HepG2 (cell line): Measurements from ENCODE around the gene HK2. TPM values are rescaled to one million over a fixed set of nuclear protein-coding genes. Genes with fewer than 3 reads are reported as not detected.
A peak's percentile ranks its signal among the peaks of the same experiment; 100 is the strongest.

ENCODE experiments used
- ATAC-seq: fragments of 200-7000 bp; cut with Tn5 transposase; 3 replicates; pipeline ENCODE4 v1.9.1; 2020; ENCODE audit warnings: mild to moderate bottlenecking, moderate library complexity
- BruUV-seq: library from RNA; stranded (reverse); fragments of 400-500 nt; replicated peaks from 2 replicates; lab custom pipeline; 2021; lab: Mats Ljungman, UMichigan
- CTCF ChIA-PET: fragments of 300-600 bp; formaldehyde crosslinking; extraction: SDS; loops from one replicate; lab custom pipeline; 2021; ENCODE audit warnings: low total read pairs, inconsistent platforms, low intra/inter-chr PET ratio; lab: Yijun Ruan, JAX
- POLR2A ChIA-PET: fragments of 350-600 bp; sonication (Branson Sonifier 250); formaldehyde crosslinking; loops from one replicate; lab custom pipeline; 2020; ENCODE audit warnings: antibody characterized with exemption, inconsistent platforms; lab: Yijun Ruan, JAX
- DNase-seq: peaks from one replicate; pipeline ENCODE4 v3.0.0-alpha.2; 2015; ENCODE audit warnings: low spot score
- FAIRE-seq: peaks from 3 replicates; lab custom pipeline; 2011; peaks lifted over from hg19 to GRCh38; lab: Jason Lieb, UNC
- H2AFZ ChIP-seq: one replicate; pipeline ENCODE4 v1.6.1; 2011; ENCODE audit warnings: low read length, inconsistent platforms
- H3K27ac ChIP-seq: fragments of 300-600 bp; 3 replicates; pipeline ENCODE4 v1.8.0; 2011; ENCODE audit warnings: mixed run types, mild to moderate bottlenecking, mixed read lengths, low read length, inconsistent platforms; ENCODE audit not compliant: insufficient read depth; ENCODE audit errors: extremely low read length
- H3K27me3 ChIP-seq, 2 experiments: fragments of 200-600 bp in 1 of 2; 2 replicates in 1 of 2; 3 replicates in 1 of 2; pipeline versions ENCODE4 v1.6.0 to v1.8.0; 2011; ENCODE audit warnings: low read length in 2 of 2, mild to moderate bottlenecking in 2 of 2, moderate library complexity in 2 of 2, inconsistent platforms in 1 of 2; ENCODE audit not compliant: insufficient read depth in 2 of 2, control insufficient read depth in 1 of 2
- H3K36me3 ChIP-seq, 2 experiments: fragments of 200-600 bp in 1 of 2; replicated peaks in 1 of 2; 2 replicates in 1 of 2; 3 replicates in 1 of 2; pipeline versions ENCODE4 v1.5.1 to v1.8.0; 2011; ENCODE audit warnings: low read length in 2 of 2, inconsistent platforms in 1 of 2; ENCODE audit not compliant: insufficient read depth in 2 of 2, control insufficient read depth in 1 of 2
- H3K4me1 ChIP-seq: 2 replicates; pipeline ENCODE4 v1.5.1; 2012; ENCODE audit warnings: low read length, inconsistent platforms; ENCODE audit not compliant: insufficient read depth
- H3K4me2 ChIP-seq: 2 replicates; pipeline ENCODE4 v1.6.0; 2011; ENCODE audit warnings: low read depth, low read length, inconsistent platforms
- H3K4me3 ChIP-seq, 3 experiments: fragments of 200-600 bp in 1 of 3; sonication (generic), shearing (Covaris generic) in 1 of 3; replicated peaks in 1 of 3; 2 replicates each; pipeline ENCODE4 v1.5.1; 2011 to 2016; ENCODE audit warnings: low read length in 3 of 3, inconsistent platforms in 2 of 3, low read depth in 2 of 3, mild to moderate bottlenecking in 2 of 3, control low read depth in 1 of 3, mixed read lengths in 1 of 3; ENCODE audit not compliant: insufficient read depth in 1 of 3
- H3K79me2 ChIP-seq: one replicate; pipeline ENCODE4 v1.6.1; 2011; ENCODE audit warnings: low read length, inconsistent platforms; ENCODE audit not compliant: insufficient read depth
- H3K9ac ChIP-seq: 2 replicates; pipeline ENCODE4 v1.6.0; 2011; ENCODE audit warnings: mild to moderate bottlenecking, low read depth, low read length, inconsistent platforms; ENCODE audit not compliant: insufficient read depth
- H3K9me3 ChIP-seq: 2 replicates; pipeline ENCODE4 v1.5.1; 2012; ENCODE audit warnings: mild to moderate bottlenecking, low read length
- H4K20me1 ChIP-seq: 2 replicates; pipeline ENCODE4 v1.6.0; 2011; ENCODE audit warnings: inconsistent platforms, mild to moderate bottlenecking, low read length, moderate library complexity; ENCODE audit not compliant: insufficient read depth
- ATF6 ChIP-seq: sonication (generic); formaldehyde crosslinking; conservative IDR thresholded peaks from 2 replicates; pipeline ENCODE4 v1.4.0; 2020; ENCODE audit warnings: missing genetic modification reagents
- CTCF ChIP-seq: sonication (generic); formaldehyde crosslinking; IDR thresholded peaks from 2 replicates; pipeline ENCODE4 v1.5.0; 2020; ENCODE audit warnings: mild to moderate bottlenecking, missing genetic modification reagents, moderate library complexity
- FOSL2 ChIP-seq: sonication (generic); formaldehyde crosslinking; IDR thresholded peaks from 2 replicates; pipeline ENCODE4 v1.4.0; 2020; ENCODE audit warnings: missing genetic modification reagents
- MBD4 ChIP-seq: IDR thresholded peaks from 2 replicates; pipeline ENCODE4 v1.6.1; 2012; ENCODE audit warnings: low read length, inconsistent platforms, borderline replicate concordance
- PRDM15 ChIP-seq: sonication (generic); formaldehyde crosslinking; IDR thresholded peaks from 2 replicates; pipeline ENCODE4 v1.4.0; 2020; ENCODE audit warnings: missing genetic modification reagents
- RBM22 ChIP-seq: fragments of 200-400 bp; formaldehyde crosslinking; optimal IDR thresholded peaks from 2 replicates; pipeline ENCODE3; 2017; ENCODE audit warnings: mild to moderate bottlenecking, low read length, moderate library complexity
- SIN3B ChIP-seq: fragments of 150-350 bp; IDR thresholded peaks from 2 replicates; pipeline ENCODE4 v1.6.1; 2014; ENCODE audit warnings: low read length
- STAG1 ChIP-seq: sonication (generic); formaldehyde crosslinking; IDR thresholded peaks from 2 replicates; pipeline ENCODE4 v1.4.0; 2020; ENCODE audit warnings: missing genetic modification reagents
- ZBTB46 ChIP-seq: sonication (generic); formaldehyde crosslinking; IDR thresholded peaks from 2 replicates; pipeline ENCODE4 v1.4.0; 2020; ENCODE audit warnings: mild to moderate bottlenecking, missing genetic modification reagents, borderline replicate concordance
- WGBS: methylation state at CpG from one replicate; pipeline ENCODE4 v1.1.6; 2017; ENCODE audit warnings: low lambda C conversion rate; 5-methylcytosine and 5-hydroxymethylcytosine counted together
- in situ Hi-C: cut with HindIII; loops from 2 replicates; pipeline ENCODE4 v1.10.0; 2017; ENCODE audit warnings: low pct_unique_long_range_greater_than_20kb; ENCODE audit not compliant: extremely low pct_ligation_motif_present
- intact Hi-C: fragments of 100-400 bp; cut with micrococcal nuclease; formaldehyde crosslinking; loops from one replicate; pipeline ENCODE4 v1.10.0; 2022; ENCODE audit not compliant: unreplicated experiment
- polyA plus RNA-seq, 8 experiments: library from polyadenylated mRNA; depleted of rRNA in 3 of 8; stranded (reverse) in 7 of 8; unstranded in 1 of 8; fragments of >200 nt; fragmentation: Illumina TruSeq in 4 of 8; extraction: Trizol in 4 of 8; gene quantifications; 2 replicates each; pipeline versions ENCODE4 v1.2.1 to v1.2.3, GENCODE V29; 2011 to 2016; ENCODE audit warnings: low read depth in 4 of 8, missing spikeins in 1 of 8, mixed read lengths in 1 of 8; ENCODE audit not compliant: insufficient read depth in 1 of 8
- total RNA-seq, 5 experiments: library from RNA; depleted of rRNA; stranded (reverse); fragments of >200 nt; fragmentation: Illumina TruSeq; extraction: Trizol; gene quantifications; 2 replicates each; pipeline ENCODE4 v1.2.3, GENCODE V29; 2016; ENCODE audit warnings: low read depth in 1 of 5
- TF ChIP-seq, protein P1 (sequence below): sonication (generic); formaldehyde crosslinking; IDR thresholded peaks from 2 replicates; pipeline ENCODE4 v1.4.0; 2020; ENCODE audit warnings: missing genetic modification reagents

The HK2 gene
- total and polyA plus RNA-seq, 2 of the 13 experiments (the other 11 are each of a cell fraction or from before 2014, with no cell fraction given): 13.2 to 101 TPM

DNA sequence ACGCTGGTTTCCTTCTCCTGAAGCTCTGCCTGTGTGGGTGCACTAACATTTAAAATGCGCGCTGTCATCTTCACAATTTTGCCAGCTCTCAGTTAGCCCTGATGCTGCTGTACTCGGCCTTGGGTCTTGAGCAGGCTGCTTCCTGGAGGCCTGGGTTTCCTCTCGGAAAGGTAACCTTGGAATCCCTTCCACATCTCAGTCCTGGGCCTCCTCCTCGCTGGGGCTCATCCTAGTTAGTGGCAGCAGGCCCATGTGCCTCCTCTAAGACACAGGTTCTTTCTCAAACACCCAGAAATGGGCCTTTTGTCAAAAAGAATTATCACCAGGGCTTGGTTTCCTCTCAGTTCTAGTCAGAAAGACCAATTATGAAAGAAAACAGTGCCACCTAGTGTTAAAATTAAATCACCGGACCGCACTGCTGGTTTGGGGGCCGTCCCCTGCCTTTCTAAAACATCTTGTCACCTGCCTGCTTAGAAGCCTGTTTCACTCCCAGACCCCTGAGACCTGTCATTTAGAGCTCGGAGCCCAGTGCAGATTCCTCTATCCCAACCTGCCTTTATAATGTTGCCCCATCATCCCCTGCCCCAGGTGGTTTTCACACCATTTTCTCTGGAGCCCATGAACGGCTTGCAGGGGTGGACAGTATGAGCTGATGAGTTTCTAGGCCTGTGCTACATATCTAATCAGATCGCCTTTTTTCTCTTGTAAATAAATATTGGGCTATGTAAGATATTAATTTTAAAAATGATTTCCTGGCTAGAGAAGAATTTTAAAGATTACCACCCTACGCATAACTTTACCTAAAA lies 42.4 kb downstream of the HK2 start:
- Histone ChIP-seq H3K36me3 (peaks cover 89 to 98% of the 10 kb centered on the region in 2 experiments), H3K4me2 (no peak overlapping the region), H3K79me2 (peaks cover 10% of the 10 kb centered on the region), H3K4me1 (no peaks in the 10 kb centered on the region), H2AFZ (no peak overlapping the region), H4K20me1 (peaks cover 20% of the 10 kb centered on the region), H3K4me3 (no peak overlapping the region), H3K9me3 (no peaks in the 10 kb centered on the region), H3K9ac (no peak overlapping the region), H3K27ac (no peak overlapping the region), H3K27me3 (no peaks in the 10 kb centered on the region)
- peak; percentile 61 for DNase-seq
- POLR2A ChIA-PET: interaction anchor here (1.1 to 3.2 kb wide), 4 partner anchors 36 to 187 kb away, joined by 3 to 10 read pairs (median 4); partner anchors contain the start of gene HK2
- 76% methylated on average over 13 of the region's 13 CpGs for WGBS
- peak; percentile 90 for FAIRE-seq
- in situ Hi-C loops (loop anchor here (5.0 to 10.0 kb wide), 2 partner anchors 159 to 181 kb away; no protein-coding TSS in a partner anchor), intact Hi-C loops (loop anchor here (1.0 kb wide), 4 partner anchors 40 to 186 kb away; no protein-coding TSS in a partner anchor)
- no TSS peak for BruUV-seq
- peak; percentile 71 for ATAC-seq
- CTCF ChIA-PET: interaction anchor here (0.7 to 3.7 kb wide), 6 partner anchors 40 to 185 kb away, joined by 3 to 57 read pairs (median 9); no protein-coding TSS in a partner anchor
- TF ChIP-seq FOSL2 (CRISPR knock-in tag) (no peak), SIN3B (no peak), RBM22 (peak; percentile 90), MBD4 (peak; percentile 78; the same call in 1 of the 2 replicates), ZBTB46 (CRISPR knock-in tag) (no peak), STAG1 (CRISPR knock-in tag) (peak; percentile 86), PRDM15 (CRISPR knock-in tag) (no peak), ATF6 (0 out of 2 replicates have a peak, but pooled peaks have one; percentile 38), CTCF (CRISPR knock-in tag) (peak; percentile 75)
- TF ChIP-seq, protein P1, sequence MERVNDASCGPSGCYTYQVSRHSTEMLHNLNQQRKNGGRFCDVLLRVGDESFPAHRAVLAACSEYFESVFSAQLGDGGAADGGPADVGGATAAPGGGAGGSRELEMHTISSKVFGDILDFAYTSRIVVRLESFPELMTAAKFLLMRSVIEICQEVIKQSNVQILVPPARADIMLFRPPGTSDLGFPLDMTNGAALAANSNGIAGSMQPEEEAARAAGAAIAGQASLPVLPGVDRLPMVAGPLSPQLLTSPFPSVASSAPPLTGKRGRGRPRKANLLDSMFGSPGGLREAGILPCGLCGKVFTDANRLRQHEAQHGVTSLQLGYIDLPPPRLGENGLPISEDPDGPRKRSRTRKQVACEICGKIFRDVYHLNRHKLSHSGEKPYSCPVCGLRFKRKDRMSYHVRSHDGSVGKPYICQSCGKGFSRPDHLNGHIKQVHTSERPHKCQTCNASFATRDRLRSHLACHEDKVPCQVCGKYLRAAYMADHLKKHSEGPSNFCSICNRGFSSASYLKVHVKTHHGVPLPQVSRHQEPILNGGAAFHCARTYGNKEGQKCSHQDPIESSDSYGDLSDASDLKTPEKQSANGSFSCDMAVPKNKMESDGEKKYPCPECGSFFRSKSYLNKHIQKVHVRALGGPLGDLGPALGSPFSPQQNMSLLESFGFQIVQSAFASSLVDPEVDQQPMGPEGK: peak; percentile 30; the same call in 1 of the 2 replicates
